Mucosa of gallbladder (tissue), 1 donor: Measurements from ENCODE around the gene PMF1. TPM values are rescaled to one million over a fixed set of nuclear protein-coding genes. Genes with fewer than 3 reads are reported as not detected.
A peak's percentile ranks its signal among the peaks of the same experiment; 100 is the strongest.
"Not testable (repeated sequence)": the region's sequence is repeated elsewhere in the genome, so short reads cannot be mapped to it uniquely, and the experiment has no call there.

Source experiments
- DNase-seq: peaks from one replicate; pipeline ENCODE4 v3.0.0-alpha.2; 2020; ENCODE audit warnings: low spot score
- total RNA-seq: library from RNA; stranded (reverse); gene quantifications from one replicate; pipeline ENCODE4 v1.2.1, GENCODE V29; 2021
- donor health status: DM: no; HTN: no; CAD: no.

Gene PMF1
- total RNA-seq = 43.4 TPM

DNA sequence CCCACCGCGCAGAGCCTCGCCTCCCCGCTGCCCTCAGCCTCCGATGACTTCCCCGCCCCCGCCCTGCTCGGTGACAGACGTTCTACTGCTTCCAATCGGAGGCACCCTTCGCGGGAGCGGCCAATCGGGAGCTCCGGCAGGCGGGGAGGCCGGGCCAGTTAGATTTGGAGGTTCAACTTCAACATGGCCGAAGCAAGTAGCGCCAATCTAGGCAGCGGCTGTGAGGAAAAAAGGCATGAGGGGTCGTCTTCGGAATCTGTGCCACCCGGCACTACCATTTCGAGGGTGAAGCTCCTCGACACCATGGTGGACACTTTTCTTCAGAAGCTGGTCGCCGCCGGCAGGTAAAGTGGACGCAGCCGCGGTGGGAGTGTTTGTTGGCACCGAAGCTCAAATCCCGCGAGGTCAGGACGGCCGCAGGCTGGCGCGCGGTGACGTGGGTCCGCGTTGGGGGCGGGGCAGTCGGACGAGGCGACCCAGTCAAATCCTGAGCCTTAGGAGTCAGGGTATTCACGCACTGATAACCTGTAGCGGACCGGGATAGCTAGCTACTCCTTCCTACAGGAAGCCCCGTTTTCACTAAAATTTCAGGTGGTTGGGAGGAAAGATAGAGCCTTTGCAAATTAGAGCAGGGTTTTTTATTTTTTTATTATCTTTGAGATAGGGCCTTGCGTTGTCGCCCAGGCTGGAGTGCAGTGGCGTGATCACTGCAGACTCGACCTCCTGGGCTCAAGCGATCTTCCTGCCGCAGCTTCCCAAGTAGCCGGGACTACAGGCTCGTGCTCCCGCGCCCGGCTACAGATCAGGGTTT lies at the start of gene PMF1:
Gene PMF1 (plus strand): TSS at position 175 of the 811 bp plus-strand sequence. CDS start 9 bp downstream, at position 184.
- peak; percentile 97 for DNase-seq

- DNase-seq = no peak
These were observed 49.1 kb upstream of the PMF1 start for GRCh38 chr1:156163712-156164111.

DNA sequence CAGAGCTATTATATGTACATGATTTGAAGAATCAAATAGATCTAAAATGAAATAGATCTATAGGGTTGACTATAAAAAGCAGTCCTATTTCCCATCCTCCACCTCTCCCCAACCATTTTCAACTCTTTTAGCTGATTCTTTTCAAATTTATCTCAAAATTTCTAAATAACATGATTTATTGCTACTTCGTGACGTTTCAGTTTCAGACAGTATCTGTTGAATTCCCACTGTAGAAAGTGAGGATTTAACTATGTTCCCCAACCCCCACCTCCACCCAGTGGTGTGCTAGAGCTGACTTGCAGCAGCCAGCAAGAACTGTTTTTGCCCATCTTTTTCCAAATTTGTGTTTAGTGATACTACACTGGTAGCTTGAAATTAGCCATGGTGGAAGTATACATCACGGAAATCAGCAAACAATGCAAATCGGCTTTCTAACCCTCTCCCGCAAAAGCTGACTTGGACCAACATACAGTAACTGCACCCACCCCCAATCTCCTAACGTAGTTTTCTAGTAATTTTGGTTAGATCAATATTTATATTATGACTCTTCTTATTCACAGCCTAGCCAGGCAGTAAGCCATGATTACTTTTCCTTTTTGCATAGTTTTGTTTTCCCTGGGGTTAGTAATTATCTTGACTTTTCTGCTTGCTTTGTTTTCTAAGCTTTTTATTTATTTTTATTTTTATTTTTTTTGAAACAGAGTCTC lies 48.5 kb upstream of the PMF1 start:
- DNase-seq = no peak

DNA sequence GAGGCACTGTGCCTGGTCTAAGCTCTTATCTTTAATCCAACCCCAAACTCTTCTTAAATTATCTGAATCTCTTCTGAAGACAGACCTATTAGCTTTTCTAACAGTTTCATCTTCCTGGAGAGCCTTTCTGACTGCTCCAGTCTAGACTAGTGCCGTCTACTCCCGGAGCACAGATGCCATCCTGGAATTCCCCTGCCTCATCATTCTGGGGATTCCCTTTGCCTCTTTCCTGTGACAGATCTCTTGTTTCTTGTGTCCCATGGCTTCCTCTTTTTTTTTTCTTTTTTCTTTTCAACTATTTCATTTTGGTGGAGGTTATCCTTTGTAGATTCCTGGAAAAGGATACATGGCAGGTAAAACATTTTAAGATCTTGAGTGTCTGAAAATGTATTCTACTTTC lies 47.7 kb upstream of the PMF1 start:
- DNase-seq = no peak

DNA sequence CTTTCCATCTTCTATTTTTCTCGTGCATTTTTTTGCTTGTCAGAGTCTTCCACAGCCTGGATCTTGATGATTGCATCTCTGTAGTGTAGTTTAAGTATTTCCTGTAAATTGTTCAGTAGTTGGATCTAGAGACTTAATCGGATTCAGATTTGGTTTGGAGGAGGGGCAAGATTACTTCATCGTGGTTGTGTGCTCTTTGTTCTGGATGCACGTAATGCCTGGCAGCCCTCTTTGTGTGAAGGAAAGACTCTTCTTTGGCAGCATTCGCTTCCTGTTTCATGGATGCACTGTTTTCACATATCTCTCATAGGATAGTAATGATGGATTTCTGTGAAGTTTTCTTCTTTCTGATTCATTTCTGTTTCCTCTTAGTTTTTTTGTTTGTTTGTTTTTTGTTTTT lies 45.3 kb upstream of the PMF1 start:
- DNase-seq = no peak

GRCh38 chr1:156172696-156173470 lies 39.9 kb upstream of the PMF1 start:
- no peak for DNase-seq

DNA sequence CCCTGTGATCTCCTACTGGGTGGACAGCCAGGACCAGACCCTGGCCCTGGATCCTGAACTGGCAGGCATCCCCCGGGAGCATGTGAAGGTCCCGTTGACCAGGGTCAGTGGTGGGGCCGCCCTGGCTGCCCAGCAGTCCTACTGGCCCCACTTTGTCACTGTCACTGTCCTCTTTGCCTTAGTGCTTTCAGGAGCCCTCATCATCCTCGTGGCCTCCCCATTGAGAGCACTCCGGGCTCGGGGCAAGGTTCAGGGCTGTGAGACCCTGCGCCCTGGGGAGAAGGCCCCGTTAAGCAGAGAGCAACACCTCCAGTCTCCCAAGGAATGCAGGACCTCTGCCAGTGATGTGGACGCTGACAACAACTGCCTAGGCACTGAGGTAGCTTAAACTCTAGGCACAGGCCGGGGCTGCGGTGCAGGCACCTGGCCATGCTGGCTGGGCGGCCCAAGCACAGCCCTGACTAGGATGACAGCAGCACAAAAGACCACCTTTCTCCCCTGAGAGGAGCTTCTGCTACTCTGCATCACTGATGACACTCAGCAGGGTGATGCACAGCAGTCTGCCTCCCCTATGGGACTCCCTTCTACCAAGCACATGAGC lies 36.1 kb upstream of the PMF1 start:
- no peak for DNase-seq

DNA sequence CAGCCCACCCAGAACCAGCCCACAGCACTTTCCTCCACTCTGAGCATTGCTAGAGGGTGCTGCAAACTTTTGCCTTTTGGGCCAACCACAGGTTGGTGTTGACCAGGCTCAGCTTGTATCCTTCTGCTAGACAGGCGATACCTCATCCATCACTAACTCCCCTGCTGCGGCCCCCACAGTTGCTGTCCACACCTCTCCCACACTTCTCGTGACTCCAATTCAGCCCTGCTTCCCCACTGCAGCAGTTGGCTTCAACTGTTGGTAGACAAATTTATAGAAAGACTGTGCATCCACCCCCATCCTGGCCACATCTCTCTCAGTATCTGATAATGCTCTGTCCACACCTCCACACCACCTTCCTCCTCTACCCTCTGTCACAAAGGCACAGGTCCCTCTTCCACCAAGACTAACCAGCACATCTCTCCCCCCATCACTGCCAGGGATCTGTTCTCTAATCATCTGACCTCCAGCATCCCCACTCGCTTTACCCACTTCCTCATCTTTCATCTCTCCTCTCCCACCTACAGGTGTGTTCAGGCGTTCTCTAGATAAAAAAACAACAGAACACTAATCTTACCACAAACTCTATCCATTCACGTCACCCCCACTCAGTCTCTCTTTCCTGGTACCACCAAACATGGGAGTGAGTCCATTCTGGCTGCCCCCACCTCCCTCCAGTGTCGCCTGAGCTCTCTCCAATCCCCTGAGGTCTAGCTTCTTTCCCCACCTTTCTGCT lies 34.7 kb upstream of the PMF1 start:
- DNase-seq = no peak

DNA sequence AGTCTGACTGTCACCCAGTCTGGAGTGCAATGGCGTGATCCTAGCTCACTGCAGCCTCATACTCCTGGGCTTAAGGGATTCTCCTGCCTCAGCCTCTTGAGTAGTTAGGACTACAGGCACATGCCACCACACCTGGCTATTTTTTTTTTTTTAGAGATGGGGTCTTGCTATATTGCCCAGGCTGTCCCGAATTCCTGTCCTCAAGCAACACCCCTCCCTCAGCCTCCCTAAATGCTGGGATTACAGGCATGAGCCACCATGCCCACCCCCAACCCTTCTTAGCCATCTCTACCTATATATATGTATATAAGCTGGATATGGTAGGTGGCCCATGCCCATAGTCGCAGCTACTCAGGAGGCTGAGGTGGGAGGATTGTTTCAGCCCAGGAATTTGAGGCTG lies 32.3 kb upstream of the PMF1 start:
- DNase-seq = no peak

- DNase-seq = not testable (repeated sequence)
These were observed 31.3 kb upstream of the PMF1 start for GRCh38 chr1:156181391-156181924.

- DNase-seq = peak; percentile 25
These were observed 30.6 kb upstream of the PMF1 start for GRCh38 chr1:156182010-156182779.

GRCh38 chr1:156186347-156187177 lies 26.2 kb upstream of the PMF1 start:
- not testable (repeated sequence) for DNase-seq

GRCh38 chr1:156190265-156190664 lies 22.5 kb upstream of the PMF1 start:
- not testable (repeated sequence) for DNase-seq

GRCh38 chr1:156191292-156191964 lies 21.4 kb upstream of the PMF1 start:
- no peak for DNase-seq

GRCh38 chr1:156193208-156193487 lies 19.7 kb upstream of the PMF1 start:
- DNase-seq = no peak

- DNase-seq = peak; percentile 98
These were observed 19.1 kb upstream of the PMF1 start, which contains the start of gene SLC25A44 for GRCh38 chr1:156193488-156194299. TSS of gene SLC25A44 (plus strand) at chr1:156194104. CDS start at chr1:156199848, 5,744 bp downstream.

- no peak for DNase-seq
These were observed 18.5 kb upstream of the PMF1 start for GRCh38 chr1:156194300-156194652.

DNA sequence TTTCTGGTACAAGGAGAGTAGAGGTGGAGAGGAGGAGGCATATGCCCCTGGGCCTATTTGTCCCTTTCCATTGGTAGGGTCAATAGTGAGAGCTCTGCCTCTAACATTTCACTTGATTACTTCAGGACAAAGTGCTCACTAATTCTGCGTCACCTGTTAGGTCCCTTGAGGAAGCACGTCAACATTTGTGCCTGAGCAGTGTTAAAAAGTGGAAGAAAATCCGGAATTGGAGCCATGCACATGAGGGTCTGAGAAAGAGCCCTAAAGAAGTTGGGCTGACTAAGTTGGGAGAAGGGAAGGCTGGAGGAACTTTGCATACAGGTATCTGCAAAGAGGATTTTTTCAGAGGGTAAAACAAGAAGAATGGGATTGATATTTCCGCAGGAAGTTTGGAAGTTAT lies 17.0 kb upstream of the PMF1 start:
- DNase-seq = no peak
